DMS79 treated with DMSO at 0.1 percent for 48 hours (cell line): ENCODE data around the gene MMS22L.

Experiments
- DNase-seq: peaks from one replicate; lab custom pipeline; 2025; lab: John Stamatoyannopoulos, UW

Gene MMS22L, protein sequence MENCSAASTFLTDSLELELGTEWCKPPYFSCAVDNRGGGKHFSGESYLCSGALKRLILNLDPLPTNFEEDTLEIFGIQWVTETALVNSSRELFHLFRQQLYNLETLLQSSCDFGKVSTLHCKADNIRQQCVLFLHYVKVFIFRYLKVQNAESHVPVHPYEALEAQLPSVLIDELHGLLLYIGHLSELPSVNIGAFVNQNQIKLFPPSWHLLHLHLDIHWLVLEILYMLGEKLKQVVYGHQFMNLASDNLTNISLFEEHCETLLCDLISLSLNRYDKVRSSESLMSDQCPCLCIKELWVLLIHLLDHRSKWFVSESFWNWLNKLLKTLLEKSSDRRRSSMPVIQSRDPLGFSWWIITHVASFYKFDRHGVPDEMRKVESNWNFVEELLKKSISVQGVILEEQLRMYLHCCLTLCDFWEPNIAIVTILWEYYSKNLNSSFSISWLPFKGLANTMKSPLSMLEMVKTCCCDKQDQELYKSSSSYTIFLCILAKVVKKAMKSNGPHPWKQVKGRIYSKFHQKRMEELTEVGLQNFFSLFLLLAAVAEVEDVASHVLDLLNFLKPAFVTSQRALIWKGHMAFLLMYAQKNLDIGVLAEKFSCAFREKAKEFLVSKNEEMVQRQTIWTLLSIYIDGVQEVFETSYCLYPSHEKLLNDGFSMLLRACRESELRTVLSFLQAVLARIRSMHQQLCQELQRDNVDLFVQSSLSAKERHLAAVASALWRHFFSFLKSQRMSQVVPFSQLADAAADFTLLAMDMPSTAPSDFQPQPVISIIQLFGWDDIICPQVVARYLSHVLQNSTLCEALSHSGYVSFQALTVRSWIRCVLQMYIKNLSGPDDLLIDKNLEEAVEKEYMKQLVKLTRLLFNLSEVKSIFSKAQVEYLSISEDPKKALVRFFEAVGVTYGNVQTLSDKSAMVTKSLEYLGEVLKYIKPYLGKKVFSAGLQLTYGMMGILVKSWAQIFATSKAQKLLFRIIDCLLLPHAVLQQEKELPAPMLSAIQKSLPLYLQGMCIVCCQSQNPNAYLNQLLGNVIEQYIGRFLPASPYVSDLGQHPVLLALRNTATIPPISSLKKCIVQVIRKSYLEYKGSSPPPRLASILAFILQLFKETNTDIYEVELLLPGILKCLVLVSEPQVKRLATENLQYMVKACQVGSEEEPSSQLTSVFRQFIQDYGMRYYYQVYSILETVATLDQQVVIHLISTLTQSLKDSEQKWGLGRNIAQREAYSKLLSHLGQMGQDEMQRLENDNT

DNA sequence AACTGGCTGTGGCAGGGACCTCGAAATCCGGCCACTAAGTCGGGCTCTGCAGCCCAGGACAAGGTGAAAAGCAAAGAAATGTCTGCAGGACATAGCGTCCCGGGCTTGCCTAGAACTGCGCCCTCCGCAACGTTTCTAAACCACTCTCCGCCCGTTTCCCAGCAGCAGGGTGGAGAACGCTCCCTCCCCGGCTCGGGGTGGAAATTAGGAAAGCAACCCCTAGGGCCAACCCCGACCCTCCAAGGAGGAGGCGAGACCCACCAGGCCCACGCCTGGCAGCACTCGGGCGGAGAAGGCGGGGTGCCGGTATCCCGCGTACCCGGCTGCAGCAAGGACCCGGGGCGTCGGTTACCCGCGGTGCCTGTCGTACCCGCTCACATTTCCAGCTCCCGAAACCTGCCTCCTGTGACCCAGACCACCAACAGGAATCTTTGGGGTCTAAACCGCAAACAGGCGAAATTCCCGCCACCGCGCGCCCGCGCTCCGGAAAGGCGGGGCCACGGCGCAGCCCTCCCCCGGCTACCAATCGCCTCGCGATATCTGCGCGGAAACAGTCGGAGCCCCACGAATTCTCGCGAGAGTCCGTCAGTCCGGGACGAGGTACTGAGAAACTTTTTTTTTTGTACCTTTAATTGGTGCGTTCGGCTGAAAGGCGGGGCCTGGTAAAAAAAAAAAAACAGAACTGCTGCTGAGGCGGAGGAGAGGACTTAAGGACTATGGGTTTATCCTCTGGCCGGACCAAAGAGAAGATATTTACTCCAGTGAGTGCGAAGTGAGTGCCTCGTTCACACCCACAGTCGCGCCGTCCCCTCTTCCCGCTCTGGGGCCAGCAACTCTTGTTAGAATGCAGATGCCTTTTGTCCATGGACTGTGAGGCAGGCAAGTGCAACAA lies at the start of gene MMS22L:
MMS22L (minus strand) TSS at position 491 of the 892 bp plus-strand sequence. CDS start 739 bp downstream, outside the sequence.
- peak; percentile 91 for DNase-seq

- DNase-seq, result no peak
Measured at GRCh38 chr6:97322811-97323210, 39.8 kb upstream of the MMS22L start.

GRCh38 chr6:97322226-97322625 lies 39.2 kb upstream of the MMS22L start:
- DNase-seq, result no peak

- no peak for DNase-seq
Measured at GRCh38 chr6:97316978-97317377, 34.0 kb upstream of the MMS22L start.

GRCh38 chr6:97312241-97312640 lies 29.2 kb upstream of the MMS22L start:
- no peak for DNase-seq

GRCh38 chr6:97306544-97307320 lies 23.7 kb upstream of the MMS22L start:
- no peak for DNase-seq

DNA sequence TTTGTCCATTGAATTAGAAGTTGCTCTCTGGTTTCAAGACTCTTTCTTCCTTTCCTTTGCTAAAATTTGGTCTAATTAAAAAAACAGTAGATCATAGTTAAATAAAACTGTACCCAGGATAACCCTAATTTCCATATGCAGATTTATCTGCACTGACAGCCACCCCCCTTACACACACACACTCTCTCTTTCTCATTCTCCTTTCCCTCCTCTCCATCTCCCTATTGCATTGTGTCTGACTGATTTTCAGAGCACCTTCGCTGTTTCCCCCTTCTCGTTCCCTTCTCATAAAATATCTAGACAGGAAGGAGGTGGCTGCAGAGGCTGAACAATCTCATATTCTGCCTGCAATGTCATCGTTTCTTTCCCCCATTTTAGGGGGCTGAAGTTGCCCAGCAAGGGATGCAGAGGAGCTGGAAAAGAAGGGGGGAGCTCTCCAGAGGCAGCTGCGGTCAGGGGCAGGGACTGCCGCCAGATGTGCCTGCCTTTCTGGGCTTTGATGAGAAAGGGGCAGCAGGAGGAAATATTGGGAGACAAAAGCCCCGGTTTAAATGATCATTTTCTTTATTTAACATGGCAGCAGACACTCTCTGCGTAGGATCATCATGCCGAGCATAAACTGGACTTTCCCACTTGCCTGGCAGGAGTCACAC lies 22.5 kb upstream of the MMS22L start:
- DNase-seq, result no peak

GRCh38 chr6:97304701-97305100 lies 21.7 kb upstream of the MMS22L start:
- no peak for DNase-seq

DNA sequence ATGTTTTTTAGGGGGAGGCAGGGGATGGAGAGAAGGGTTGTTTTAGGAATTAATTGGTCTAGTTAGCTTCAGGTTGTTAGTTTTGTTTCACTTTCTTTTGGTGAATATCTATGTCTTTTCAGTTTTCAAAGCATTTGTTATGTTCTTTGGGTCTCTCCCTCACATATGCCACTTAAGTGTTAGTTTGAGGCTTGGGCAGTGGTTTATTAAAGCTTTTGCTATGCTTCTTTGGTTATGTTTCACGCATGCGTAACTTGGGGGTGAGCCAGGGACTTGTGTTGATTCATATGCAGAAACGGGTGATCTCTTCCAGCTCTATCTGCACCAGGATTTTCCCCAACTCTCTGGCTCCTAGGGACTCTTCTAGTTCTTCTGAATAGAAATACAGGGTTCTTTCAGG lies 11.4 kb upstream of the MMS22L start:
- DNase-seq, result peak; percentile 43

DNA sequence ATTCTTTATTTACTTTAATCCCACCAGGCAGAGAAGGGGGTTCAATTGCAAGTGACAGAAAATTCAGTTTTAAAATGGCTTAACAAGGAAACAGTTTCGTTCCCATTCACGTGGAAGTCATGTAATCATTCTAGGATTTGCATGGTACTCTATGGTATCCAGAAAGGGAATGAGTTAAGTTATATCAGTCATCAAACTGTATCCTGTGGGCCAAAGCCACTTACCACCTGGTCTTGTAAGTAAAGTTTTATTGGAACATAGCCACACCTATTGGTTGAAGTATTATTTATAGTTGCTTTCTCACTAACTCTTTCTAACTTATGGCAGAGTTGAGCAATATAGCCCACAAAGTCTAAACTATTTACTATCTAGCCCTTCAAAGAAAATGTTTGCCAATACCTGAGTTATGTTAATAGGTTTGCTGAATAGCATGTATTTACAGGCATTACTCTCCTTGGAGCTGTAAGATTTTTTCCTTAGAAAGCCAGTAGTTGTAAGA lies 10.2 kb upstream of the MMS22L start:
- no peak for DNase-seq

DNA sequence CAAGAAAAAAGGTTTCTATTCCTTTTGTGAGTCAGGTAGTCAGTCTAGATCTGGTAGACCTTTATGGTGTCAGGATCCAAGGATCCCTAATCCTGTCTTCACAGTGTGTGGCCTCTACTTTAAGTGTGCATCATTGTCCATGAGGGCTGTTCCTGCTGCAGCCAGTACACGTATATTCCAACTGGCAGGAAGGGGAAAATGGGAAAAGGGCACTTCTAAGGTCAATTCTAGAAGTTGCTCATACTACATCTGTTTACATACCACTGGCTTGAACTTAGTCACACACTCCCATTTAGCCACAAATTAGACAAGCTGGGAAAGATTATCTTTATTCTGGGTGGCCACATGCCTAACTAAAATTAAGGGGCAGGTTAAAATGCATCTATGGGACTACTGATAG lies 9.7 kb upstream of the MMS22L start:
- DNase-seq, result no peak

DNA sequence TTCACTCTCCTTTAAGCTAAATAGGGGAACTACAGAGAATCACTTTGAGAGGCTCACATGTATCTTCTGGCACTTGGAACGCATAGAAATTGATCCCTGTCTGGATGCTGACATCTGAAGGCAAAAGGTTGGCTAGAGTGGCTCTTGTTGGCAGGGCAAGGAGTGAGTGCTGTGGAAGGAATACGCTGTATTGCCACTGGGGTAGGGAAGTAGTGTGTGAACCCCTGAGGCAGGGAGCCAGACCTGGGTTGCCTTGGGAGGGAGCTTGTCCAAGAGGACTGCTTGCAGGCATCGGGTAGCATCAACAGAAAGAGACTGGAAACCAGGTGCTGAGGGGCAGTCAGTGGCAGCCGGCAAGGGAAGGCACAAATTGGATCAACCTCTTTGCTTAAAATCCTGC lies 8.9 kb upstream of the MMS22L start:
- DNase-seq, result no peak

- no peak for DNase-seq
Measured at GRCh38 chr6:97289332-97289731, 6.3 kb upstream of the MMS22L start.

GRCh38 chr6:97288188-97288587 lies 5.2 kb upstream of the MMS22L start:
- no peak for DNase-seq

DNA sequence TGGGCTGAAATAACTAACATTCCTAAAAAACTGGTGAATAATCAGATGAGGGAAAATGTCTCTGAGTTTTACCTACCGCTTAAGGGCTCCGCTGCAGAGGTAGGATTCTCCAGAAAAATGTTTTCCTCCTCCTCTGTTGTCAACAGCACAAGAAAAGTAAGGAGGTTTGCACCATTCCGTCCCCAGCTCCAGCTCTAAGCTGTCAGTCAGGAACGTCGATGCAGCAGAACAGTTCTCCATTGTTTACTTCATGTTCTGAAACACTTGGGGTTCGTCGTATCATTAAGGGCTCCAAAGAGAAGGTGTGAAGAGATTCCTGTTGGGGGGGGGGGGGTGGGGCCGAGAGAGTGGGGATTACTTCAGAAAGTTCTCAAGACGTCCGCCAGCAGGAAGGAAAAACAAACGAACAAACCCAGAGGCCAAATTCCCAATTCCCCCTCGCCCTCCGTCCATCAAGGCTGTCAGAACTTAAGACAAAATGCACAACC lies 734 bp downstream of the MMS22L start:
- no peak for DNase-seq

DNA sequence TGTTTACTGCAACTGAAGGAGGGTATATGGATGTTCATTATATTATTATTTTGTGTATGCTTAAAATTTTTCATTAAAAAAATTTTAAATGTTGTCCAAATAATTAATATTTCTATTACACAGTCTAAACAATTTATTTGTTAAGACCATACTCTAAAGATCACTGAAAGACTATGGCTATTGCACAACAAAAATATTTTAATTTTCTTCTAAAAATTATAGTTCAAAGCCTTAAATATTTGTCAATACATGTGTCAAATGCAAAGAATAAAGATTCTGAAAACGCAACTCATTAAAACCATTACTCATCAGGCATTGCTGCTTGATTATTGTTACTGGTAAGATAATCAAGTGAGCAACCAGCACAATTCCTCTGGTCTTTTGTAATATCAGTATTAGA lies 2.2 kb downstream of the MMS22L start:
- no peak for DNase-seq

DNA sequence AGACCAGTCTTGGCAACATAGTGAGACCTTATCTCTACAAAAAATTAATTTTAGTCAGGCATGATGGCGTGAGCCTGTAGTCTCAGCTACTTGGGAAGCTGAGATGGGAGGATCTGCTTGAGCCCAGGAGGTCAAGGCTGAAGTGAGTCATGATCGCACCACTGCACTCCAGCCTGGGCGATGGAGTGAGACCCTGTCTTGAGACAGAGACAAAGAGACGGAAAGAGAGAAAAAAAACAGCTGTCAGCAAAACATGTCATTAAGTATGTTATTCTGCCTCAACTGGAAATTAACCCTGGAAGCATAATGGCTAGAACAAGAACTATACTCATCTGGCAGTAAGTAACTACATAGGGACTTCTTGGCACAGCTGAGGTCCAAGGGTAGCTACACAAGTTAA lies 7.2 kb downstream of the MMS22L start:
- no peak for DNase-seq

GRCh38 chr6:97269821-97270220 lies 13.2 kb downstream of the MMS22L start:
- DNase-seq, result no peak

DNA sequence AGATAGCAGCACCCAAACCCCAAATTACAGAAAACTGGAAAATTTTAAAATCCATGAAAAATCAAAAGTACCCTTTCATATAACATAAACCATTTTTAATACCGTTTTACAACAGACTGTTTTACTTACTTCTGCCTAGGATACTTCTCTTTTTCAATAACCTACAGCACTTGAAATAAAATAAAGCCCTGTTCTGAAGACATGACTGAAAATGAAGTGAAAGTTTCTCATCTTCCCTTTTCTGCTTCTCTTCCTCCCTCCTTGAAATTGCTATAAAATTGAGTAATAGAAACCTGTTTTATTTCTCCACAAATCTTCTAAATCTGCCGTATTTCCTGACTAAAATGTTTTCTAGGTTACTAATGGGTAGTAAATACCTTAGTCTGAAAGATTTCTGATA lies 20.3 kb downstream of the MMS22L start:
- no peak for DNase-seq

DNA sequence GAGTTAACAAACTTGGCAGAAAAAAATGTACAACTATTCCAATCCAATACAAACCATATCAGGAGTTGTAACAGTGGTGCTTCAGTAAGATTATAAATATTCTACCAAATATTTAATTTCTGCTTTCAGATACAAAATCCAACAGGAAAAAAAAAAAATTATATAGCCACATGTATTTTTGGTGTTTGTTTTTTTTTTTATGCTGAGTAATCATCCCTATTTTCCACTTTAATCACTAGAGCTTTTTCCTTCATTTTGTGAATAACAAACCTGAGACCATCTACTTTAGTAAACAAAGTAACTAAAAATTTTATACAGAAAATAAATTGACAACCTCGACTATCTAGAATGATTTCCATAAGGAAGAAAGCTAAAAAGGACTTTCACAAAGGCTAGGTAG lies 36.2 kb downstream of the MMS22L start:
- DNase-seq, result no peak
